ENCODE measurements around the gene CCDC92B. TPM values are rescaled to one million over a fixed set of nuclear protein-coding genes. Genes with fewer than 3 reads are reported as not detected.
A peak's percentile ranks its signal among the peaks of the same experiment; 100 is the strongest.
"Not testable (repeated sequence)": the region's sequence is repeated elsewhere in the genome, so short reads cannot be mapped to it uniquely, and the experiment has no call there.

The CCDC92B gene
- total RNA-seq = not detected in 2 replicates

GRCh38 chr17:2749058-2749783, at the start of gene CCDC92B:
CCDC92B (minus strand) TSS chr17:2749652; CDS start chr17:2735145, 14,507 bp downstream.
- DNase-seq (ENCODE audit: low read depth in 2 of 2) = no peak

GRCh38 chr17:2798678-2799077, 49.2 kb upstream of the CCDC92B start:
- DNase-seq (ENCODE audit: low read depth in 2 of 2) = no peak

- no peak for DNase-seq (ENCODE audit: low read depth in 2 of 2)
Measured at GRCh38 chr17:2798188-2798587, 48.7 kb upstream of the CCDC92B start.

GRCh38 chr17:2797637-2798036, 48.2 kb upstream of the CCDC92B start:
- no peak for DNase-seq (ENCODE audit: low read depth in 2 of 2)

GRCh38 chr17:2797226-2797625, 47.8 kb upstream of the CCDC92B start:
- no peak for DNase-seq (ENCODE audit: low read depth in 2 of 2)

- DNase-seq (ENCODE audit: low read depth in 2 of 2) = no peak
Measured at GRCh38 chr17:2796164-2797125, 47.0 kb upstream of the CCDC92B start, which contains the start of gene RAP1GAP2. RAP1GAP2 (plus strand) TSS chr17:2796438; CDS start chr17:2796528, 90 bp downstream.

- DNase-seq (ENCODE audit: low read depth in 2 of 2) = no peak
Measured at GRCh38 chr17:2795441-2796163, 46.1 kb upstream of the CCDC92B start.

- no peak for DNase-seq (ENCODE audit: low read depth in 2 of 2)
Measured at GRCh38 chr17:2794111-2794803, 44.8 kb upstream of the CCDC92B start.

GRCh38 chr17:2792366-2793169, 43.1 kb upstream of the CCDC92B start:
- no peak for DNase-seq (ENCODE audit: low read depth in 2 of 2)

GRCh38 chr17:2789700-2790099, 40.2 kb upstream of the CCDC92B start:
- DNase-seq (ENCODE audit: low read depth in 2 of 2) = no peak

GRCh38 chr17:2786176-2786881, 36.9 kb upstream of the CCDC92B start:
- peak; percentile 64 to 71 for DNase-seq (ENCODE audit: low read depth in 2 of 2)

- DNase-seq (ENCODE audit: low read depth in 2 of 2) = not testable (repeated sequence)
Measured at GRCh38 chr17:2785376-2785775, 35.9 kb upstream of the CCDC92B start.

GRCh38 chr17:2784864-2785263, 35.4 kb upstream of the CCDC92B start:
- DNase-seq (ENCODE audit: low read depth in 2 of 2) = no peak

- DNase-seq (ENCODE audit: low read depth in 2 of 2) = no peak
Measured at GRCh38 chr17:2783310-2784030, 34.0 kb upstream of the CCDC92B start.

- DNase-seq (ENCODE audit: low read depth in 2 of 2) = no peak
Measured at GRCh38 chr17:2782055-2782454, 32.6 kb upstream of the CCDC92B start.

GRCh38 chr17:2781598-2781997, 32.1 kb upstream of the CCDC92B start:
- not testable (repeated sequence) for DNase-seq (ENCODE audit: low read depth in 2 of 2)

GRCh38 chr17:2780931-2781454, 31.5 kb upstream of the CCDC92B start:
- no peak for DNase-seq (ENCODE audit: low read depth in 2 of 2)

GRCh38 chr17:2780256-2780655, 30.8 kb upstream of the CCDC92B start:
- DNase-seq (ENCODE audit: low read depth in 2 of 2) = no peak

- DNase-seq (ENCODE audit: low read depth in 2 of 2) = no peak
Measured at GRCh38 chr17:2779545-2779944, 30.1 kb upstream of the CCDC92B start.
